Prostate gland (tissue), 2 donors: ENCODE data around the gene TUBB4B.
"Not testable (repeated sequence)": the region's sequence is repeated elsewhere in the genome, so short reads cannot be mapped to it uniquely, and the experiment has no call there.

Experiments used
- POLR2A ChIP-seq: fragments of 450-650 bp; IDR thresholded peaks from one replicate; pipeline ENCODE4 v1.6.1; 2016; ENCODE audit warnings: antibody characterized with exemption, mild to moderate bottlenecking
- POLR2AphosphoS5 ChIP-seq: sonication (generic); formaldehyde crosslinking; IDR thresholded peaks from one replicate; pipeline ENCODE4 v1.6.1; 2017; ENCODE audit warnings: antibody characterized with exemption
- TF ChIP-seq, protein P1 (sequence below), 4 experiments: fragments of 200-600 bp in 2 of 4; fragments of 450-650 bp in 2 of 4; sonication (generic) in 2 of 4; IDR thresholded peaks; 1 replicate in 3 of 4; 2 replicates in 1 of 4; pipeline ENCODE4 v1.5.1; 2016 to 2019; ENCODE audit warnings: antibody characterized with exemption in 4 of 4, mild to moderate bottlenecking in 2 of 4, moderate library complexity in 2 of 4

GRCh38 chr9:137239541-137240200, 1.4 kb upstream of the TUBB4B start:
- TF ChIP-seq, protein P1, sequence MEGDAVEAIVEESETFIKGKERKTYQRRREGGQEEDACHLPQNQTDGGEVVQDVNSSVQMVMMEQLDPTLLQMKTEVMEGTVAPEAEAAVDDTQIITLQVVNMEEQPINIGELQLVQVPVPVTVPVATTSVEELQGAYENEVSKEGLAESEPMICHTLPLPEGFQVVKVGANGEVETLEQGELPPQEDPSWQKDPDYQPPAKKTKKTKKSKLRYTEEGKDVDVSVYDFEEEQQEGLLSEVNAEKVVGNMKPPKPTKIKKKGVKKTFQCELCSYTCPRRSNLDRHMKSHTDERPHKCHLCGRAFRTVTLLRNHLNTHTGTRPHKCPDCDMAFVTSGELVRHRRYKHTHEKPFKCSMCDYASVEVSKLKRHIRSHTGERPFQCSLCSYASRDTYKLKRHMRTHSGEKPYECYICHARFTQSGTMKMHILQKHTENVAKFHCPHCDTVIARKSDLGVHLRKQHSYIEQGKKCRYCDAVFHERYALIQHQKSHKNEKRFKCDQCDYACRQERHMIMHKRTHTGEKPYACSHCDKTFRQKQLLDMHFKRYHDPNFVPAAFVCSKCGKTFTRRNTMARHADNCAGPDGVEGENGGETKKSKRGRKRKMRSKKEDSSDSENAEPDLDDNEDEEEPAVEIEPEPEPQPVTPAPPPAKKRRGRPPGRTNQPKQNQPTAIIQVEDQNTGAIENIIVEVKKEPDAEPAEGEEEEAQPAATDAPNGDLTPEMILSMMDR (IDR thresholded peaks at IDR 0.05): not testable (repeated sequence)
- TF ChIP-seq POLR2AphosphoS5, POLR2A: not testable (repeated sequence)
